ENCODE data around the gene ARL13A.
"Not testable (repeated sequence)": the region's sequence is repeated elsewhere in the genome, so short reads cannot be mapped to it uniquely, and the experiment has no call there.

The ARL13A gene

DNA sequence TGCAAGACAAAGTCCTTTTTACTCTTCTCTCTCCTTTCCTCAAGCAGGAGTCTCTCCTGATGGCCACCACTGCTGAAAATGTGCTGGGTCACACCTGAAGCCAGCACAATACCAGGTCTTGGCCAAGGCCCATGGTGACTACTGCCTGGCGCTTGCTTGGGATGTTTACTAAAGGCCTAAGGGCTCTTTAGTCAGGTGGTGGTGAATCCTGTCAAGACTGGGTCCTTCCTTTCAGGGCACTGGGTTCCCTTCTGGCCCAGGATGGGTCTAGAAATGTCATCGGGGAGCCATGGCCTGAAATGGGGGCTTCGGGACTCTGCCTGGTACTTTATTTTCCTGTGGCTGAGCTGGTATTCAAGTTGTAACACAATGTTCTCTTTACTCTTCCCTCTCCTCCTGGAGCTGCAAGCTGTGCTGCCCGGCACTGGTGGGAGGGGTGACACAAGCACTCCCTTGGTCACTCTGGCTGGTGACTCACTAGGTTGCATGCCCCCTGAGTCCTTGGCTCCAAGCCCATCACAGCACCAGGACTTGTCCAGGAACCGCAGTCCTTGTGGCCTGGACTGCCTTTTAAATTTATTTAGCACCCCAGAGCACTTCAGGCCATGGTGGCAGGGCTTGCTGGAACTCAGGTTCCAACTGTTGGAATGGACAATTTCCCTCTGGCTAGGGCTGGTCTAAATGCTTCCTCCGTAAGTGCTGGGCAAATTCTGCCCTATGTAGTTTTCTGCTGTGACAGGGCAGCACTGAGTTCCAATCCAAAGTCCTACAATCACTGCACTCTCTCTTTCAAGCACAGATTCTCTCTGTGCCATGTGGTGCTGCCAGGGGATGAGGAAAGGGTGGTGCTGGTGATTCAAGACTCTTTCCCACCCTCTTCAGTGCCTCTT is 11.3 kb downstream of the ARL13A start:
- Histone ChIP-seq H3K9me3 (ENCODE audit: control insufficient read depth in 5 of 5, low read length in 5 of 5) (peaks cover 0 to 13% (median 0%) of the 10 kb centered on the region in 5 donors), H3K36me3 (ENCODE audit: control insufficient read depth in 5 of 5, insufficient read depth in 5 of 5, low read length in 5 of 5) (peaks cover 0 to 3% (median 0%) of the 10 kb centered on the region in 5 donors)

GRCh38 chrX:100981498-100981845 is 12.0 kb downstream of the ARL13A start:
- not testable (repeated sequence) for H3K4me3 ChIP-seq (ENCODE audit: low read depth in 1 of 5, low read length in 5 of 5); H3K9ac ChIP-seq (ENCODE audit: low read length in 5 of 5); H3K36me3 ChIP-seq (ENCODE audit: control insufficient read depth in 5 of 5, insufficient read depth in 5 of 5, low read length in 5 of 5); H3K4me1 ChIP-seq (ENCODE audit: control insufficient read depth in 5 of 5, insufficient read depth in 5 of 5, low read length in 5 of 5); H3K27me3 ChIP-seq (ENCODE audit: control insufficient read depth in 5 of 5, insufficient read depth in 4 of 5, low read length in 5 of 5); H3K27ac ChIP-seq (ENCODE audit: low read depth, low read length)
- peaks cover 0 to 13% (median 0%) of the 10 kb centered on the region in 5 donors for H3K9me3 ChIP-seq (ENCODE audit: control insufficient read depth in 5 of 5, low read length in 5 of 5)

More for the DNA sequence above, 11.3 kb downstream of the ARL13A start:
- Histone ChIP-seq H3K4me3 (ENCODE audit: low read depth in 1 of 5, low read length in 5 of 5) (no peak overlapping the region), H3K27ac (ENCODE audit: low read depth, low read length) (no peak overlapping the region), H3K9ac (ENCODE audit: low read length in 5 of 5) (no peak overlapping the region), H3K4me1 (ENCODE audit: control insufficient read depth in 5 of 5, insufficient read depth in 5 of 5, low read length in 5 of 5) (no peaks in the 10 kb centered on the region), H3K27me3 (ENCODE audit: control insufficient read depth in 5 of 5, insufficient read depth in 4 of 5, low read length in 5 of 5) (peaks cover 0 to 5% (median 0%) of the 10 kb centered on the region in 5 donors)

GRCh38 chrX:100984818-100985217 is 15.3 kb downstream of the ARL13A start:
- no peak overlapping the region for H3K9ac ChIP-seq (ENCODE audit: low read length in 5 of 5)
- H3K36me3 ChIP-seq (ENCODE audit: control insufficient read depth in 5 of 5, insufficient read depth in 5 of 5, low read length in 5 of 5): peaks cover 0 to 9% (median 2%) of the 10 kb centered on the region in 5 donors
- no peaks in the 10 kb centered on the region for H3K4me1 ChIP-seq (ENCODE audit: control insufficient read depth in 5 of 5, insufficient read depth in 5 of 5, low read length in 5 of 5)
- H3K27me3 ChIP-seq (ENCODE audit: control insufficient read depth in 5 of 5, insufficient read depth in 4 of 5, low read length in 5 of 5): peaks cover 0 to 5% (median 2%) of the 10 kb centered on the region in 5 donors
- no peak overlapping the region for H3K27ac ChIP-seq (ENCODE audit: low read depth, low read length)
- H3K4me3 ChIP-seq (ENCODE audit: low read depth in 1 of 5, low read length in 5 of 5): no peak overlapping the region
- H3K9me3 ChIP-seq (ENCODE audit: control insufficient read depth in 5 of 5, low read length in 5 of 5): peaks cover 0 to under 1% (median 0%) of the 10 kb centered on the region in 5 donors

DNA sequence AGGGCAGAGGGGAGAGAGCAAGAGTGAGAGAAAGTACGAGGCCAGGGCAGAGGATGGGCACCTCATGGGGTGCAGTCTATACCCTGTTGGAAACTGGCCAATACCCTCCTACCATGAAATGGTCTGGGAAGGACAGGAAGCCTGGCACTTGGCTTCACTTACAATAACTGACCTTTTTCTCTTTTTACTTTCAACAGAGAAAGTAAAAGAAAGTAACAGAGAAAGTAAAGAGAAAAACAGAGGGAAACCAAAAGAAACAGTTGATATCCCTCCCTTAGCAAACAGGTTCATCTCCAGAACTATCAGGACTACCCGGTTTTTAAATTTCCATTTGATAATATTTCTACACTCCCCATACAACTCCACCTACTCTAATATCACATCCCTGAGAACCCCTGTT is 20.6 kb downstream of the ARL13A start:
- Histone ChIP-seq H3K9ac (ENCODE audit: low read length in 5 of 5) (no peak overlapping the region), H3K4me1 (ENCODE audit: control insufficient read depth in 5 of 5, insufficient read depth in 5 of 5, low read length in 5 of 5) (no peaks in the 10 kb centered on the region), H3K4me3 (ENCODE audit: low read depth in 1 of 5, low read length in 5 of 5) (no peak overlapping the region), H3K36me3 (ENCODE audit: control insufficient read depth in 5 of 5, insufficient read depth in 5 of 5, low read length in 5 of 5) (peaks cover 0 to 9% (median 2%) of the 10 kb centered on the region in 5 donors), H3K27ac (ENCODE audit: low read depth, low read length) (no peak overlapping the region), H3K9me3 (ENCODE audit: control insufficient read depth in 5 of 5, low read length in 5 of 5) (no peaks in the 10 kb centered on the region), H3K27me3 (ENCODE audit: control insufficient read depth in 5 of 5, insufficient read depth in 4 of 5, low read length in 5 of 5) (peaks cover 0 to 10% (median 3%) of the 10 kb centered on the region in 5 donors)

DNA sequence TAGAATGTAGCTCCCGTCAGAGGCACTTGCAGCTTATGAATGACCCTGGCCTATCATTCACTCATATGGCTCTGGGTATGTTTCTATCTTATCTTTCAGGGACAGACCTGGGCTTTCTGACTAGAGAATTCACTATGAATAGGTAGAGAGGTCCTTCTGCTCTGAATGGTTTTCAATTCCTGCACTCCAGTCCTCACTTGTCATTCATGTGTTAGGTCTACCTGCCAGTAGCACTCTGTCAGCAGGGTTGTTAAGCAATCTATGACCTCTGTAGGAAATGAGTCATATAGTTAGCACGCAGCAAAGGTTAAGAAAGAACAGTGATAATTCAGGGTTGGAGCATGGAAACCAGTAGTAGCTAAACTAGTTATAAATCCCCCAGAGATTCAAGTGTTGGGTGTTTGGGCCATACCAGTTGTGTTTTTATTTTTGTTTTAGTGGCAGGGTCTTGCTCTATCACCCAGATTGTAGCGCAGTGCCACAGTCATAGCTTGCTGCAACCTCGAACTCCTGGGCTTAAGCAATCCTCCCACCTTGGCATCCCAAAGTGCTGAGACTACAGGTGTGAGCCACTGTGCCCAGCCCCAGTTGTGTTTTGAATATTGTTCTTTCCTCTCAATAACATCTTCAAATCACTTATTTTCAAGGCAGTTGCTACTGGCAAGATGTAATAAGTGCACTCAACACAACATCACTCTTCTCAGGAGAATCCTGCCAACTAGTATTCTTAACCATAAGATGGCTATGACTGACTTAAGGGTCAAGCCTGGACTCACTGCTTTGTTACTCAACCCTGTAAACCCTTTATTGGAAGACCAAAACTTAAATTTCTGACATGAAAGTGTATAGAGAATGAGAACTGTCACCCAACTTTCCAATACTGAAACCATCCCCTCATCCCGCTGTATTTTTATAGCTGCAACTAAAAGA is 25.1 kb downstream of the ARL13A start:
- H3K9ac ChIP-seq (ENCODE audit: low read length in 5 of 5): no peak overlapping the region

GRCh38 chrX:100995469-100995868 is 26.0 kb downstream of the ARL13A start:
- Histone ChIP-seq H3K36me3 (ENCODE audit: control insufficient read depth in 5 of 5, insufficient read depth in 5 of 5, low read length in 5 of 5) (peaks cover under 1 to 10% (median 3%) of the 10 kb centered on the region in 5 donors), H3K4me1 (ENCODE audit: control insufficient read depth in 5 of 5, insufficient read depth in 5 of 5, low read length in 5 of 5) (no peaks in the 10 kb centered on the region), H3K4me3 (ENCODE audit: low read depth in 1 of 5, low read length in 5 of 5) (no peak overlapping the region), H3K9me3 (ENCODE audit: control insufficient read depth in 5 of 5, low read length in 5 of 5) (no peaks in the 10 kb centered on the region), H3K27ac (ENCODE audit: low read depth, low read length) (no peak overlapping the region), H3K27me3 (ENCODE audit: control insufficient read depth in 5 of 5, insufficient read depth in 4 of 5, low read length in 5 of 5) (peaks cover 0 to 8% (median 3%) of the 10 kb centered on the region in 5 donors), H3K9ac (ENCODE audit: low read length in 5 of 5) (no peak overlapping the region)

More for the DNA sequence above, 25.1 kb downstream of the ARL13A start:
- H3K36me3 ChIP-seq (ENCODE audit: control insufficient read depth in 5 of 5, insufficient read depth in 5 of 5, low read length in 5 of 5): peaks cover 0 to 9% (median 3%) of the 10 kb centered on the region in 5 donors
- H3K27ac ChIP-seq (ENCODE audit: low read depth, low read length): no peak overlapping the region
- H3K4me1 ChIP-seq (ENCODE audit: control insufficient read depth in 5 of 5, insufficient read depth in 5 of 5, low read length in 5 of 5): no peaks in the 10 kb centered on the region
- H3K27me3 ChIP-seq (ENCODE audit: control insufficient read depth in 5 of 5, insufficient read depth in 4 of 5, low read length in 5 of 5): peaks cover 0 to 8% (median 3%) of the 10 kb centered on the region in 5 donors
- no peak overlapping the region for H3K4me3 ChIP-seq (ENCODE audit: low read depth in 1 of 5, low read length in 5 of 5)
- no peaks in the 10 kb centered on the region for H3K9me3 ChIP-seq (ENCODE audit: control insufficient read depth in 5 of 5, low read length in 5 of 5)

GRCh38 chrX:100999451-100999850 is 29.9 kb downstream of the ARL13A start:
- H3K4me1 ChIP-seq (ENCODE audit: control insufficient read depth in 5 of 5, insufficient read depth in 5 of 5, low read length in 5 of 5): no peaks in the 10 kb centered on the region
- no peak overlapping the region for H3K4me3 ChIP-seq (ENCODE audit: low read depth in 1 of 5, low read length in 5 of 5)
- H3K36me3 ChIP-seq (ENCODE audit: control insufficient read depth in 5 of 5, insufficient read depth in 5 of 5, low read length in 5 of 5): peaks cover 3 to 12% (median 5%) of the 10 kb centered on the region in 5 donors
- no peak overlapping the region for H3K27ac ChIP-seq (ENCODE audit: low read depth, low read length)
- H3K9me3 ChIP-seq (ENCODE audit: control insufficient read depth in 5 of 5, low read length in 5 of 5): no peaks in the 10 kb centered on the region
- H3K27me3 ChIP-seq (ENCODE audit: control insufficient read depth in 5 of 5, insufficient read depth in 4 of 5, low read length in 5 of 5): peaks cover 0 to 5% (median 3%) of the 10 kb centered on the region in 5 donors
- no peak overlapping the region for H3K9ac ChIP-seq (ENCODE audit: low read length in 5 of 5)

DNA sequence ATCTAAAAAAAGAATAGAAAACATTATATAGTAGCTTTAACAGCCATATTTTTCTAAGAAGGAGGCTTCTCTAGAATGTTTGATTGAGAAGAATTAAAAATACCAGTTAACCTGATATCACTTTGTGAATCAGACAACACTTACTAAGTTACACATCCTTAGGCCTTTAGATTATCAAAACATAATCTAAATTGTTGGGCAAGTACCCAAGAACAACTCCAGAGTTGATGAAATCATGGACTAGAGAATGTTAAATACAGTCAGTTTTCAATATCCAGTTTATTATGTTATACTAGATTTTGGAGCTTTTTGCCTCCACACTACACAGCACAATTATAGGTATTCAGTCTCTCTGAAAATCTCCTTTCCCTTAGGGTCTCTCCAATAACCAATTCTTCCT is 39.6 kb downstream of the ARL13A start:
- peaks cover 7 to 43% (median 19%) of the 10 kb centered on the region in 5 donors for H3K36me3 ChIP-seq (ENCODE audit: control insufficient read depth in 5 of 5, insufficient read depth in 5 of 5, low read length in 5 of 5)
- no peaks in the 10 kb centered on the region for H3K4me1 ChIP-seq (ENCODE audit: control insufficient read depth in 5 of 5, insufficient read depth in 5 of 5, low read length in 5 of 5)
- H3K9me3 ChIP-seq (ENCODE audit: control insufficient read depth in 5 of 5, low read length in 5 of 5): no peaks in the 10 kb centered on the region
- H3K27me3 ChIP-seq (ENCODE audit: control insufficient read depth in 5 of 5, insufficient read depth in 4 of 5, low read length in 5 of 5): peaks cover 0 to 2% (median 0%) of the 10 kb centered on the region in 5 donors
- H3K4me3 ChIP-seq (ENCODE audit: low read depth in 1 of 5, low read length in 5 of 5): no peak overlapping the region
- no peak overlapping the region for H3K27ac ChIP-seq (ENCODE audit: low read depth, low read length)
- H3K9ac ChIP-seq (ENCODE audit: low read length in 5 of 5): no peak overlapping the region

- not testable (repeated sequence) for H3K27me3 ChIP-seq (ENCODE audit: control insufficient read depth in 5 of 5, insufficient read depth in 4 of 5, low read length in 5 of 5); H3K27ac ChIP-seq (ENCODE audit: low read depth, low read length); H3K4me1 ChIP-seq (ENCODE audit: control insufficient read depth in 5 of 5, insufficient read depth in 5 of 5, low read length in 5 of 5); H3K9me3 ChIP-seq (ENCODE audit: control insufficient read depth in 5 of 5, low read length in 5 of 5); H3K9ac ChIP-seq (ENCODE audit: low read length in 5 of 5); H3K4me3 ChIP-seq (ENCODE audit: low read depth in 1 of 5, low read length in 5 of 5)
- peaks cover 10 to 47% (median 21%) of the 10 kb centered on the region in 5 donors for H3K36me3 ChIP-seq (ENCODE audit: control insufficient read depth in 5 of 5, insufficient read depth in 5 of 5, low read length in 5 of 5)
Measured at GRCh38 chrX:101012031-101012430, 42.5 kb downstream of the ARL13A start.
